PC-9 (cell line): ENCODE data around the gene SLC43A3.

Experiments used
- CTCF ChIP-seq: fragments of 200-600 bp; sonication (generic); conservative IDR thresholded peaks from 2 replicates; pipeline ENCODE4 v1.6.1; 2017; ENCODE audit warnings: mixed run types, antibody characterized with exemption, mild to moderate bottlenecking, moderate library complexity
- EZH2 ChIP-seq: fragments of 200-600 bp; sonication (generic); IDR thresholded peaks from 2 replicates; pipeline ENCODE4 v1.8.0; 2017; ENCODE audit warnings: antibody characterized with exemption, low read depth

GRCh38 chr11:57396744-57397143, 30.2 kb downstream of the SLC43A3 start:
- TF ChIP-seq EZH2 (no peak), CTCF (no peak)
